ENCODE results near the gene SREBF2. TPM values are rescaled to one million over a fixed set of nuclear protein-coding genes. Genes with fewer than 3 reads are reported as not detected.
A peak's percentile ranks its signal among the peaks of the same experiment; 100 is the strongest.
"Not testable (repeated sequence)": the region's sequence is repeated elsewhere in the genome, so short reads cannot be mapped to it uniquely, and the experiment has no call there.

The SREBF2 gene
- polyA plus RNA-seq, 4 donors = 86.4 to 106 (median 92.7) TPM

DNA sequence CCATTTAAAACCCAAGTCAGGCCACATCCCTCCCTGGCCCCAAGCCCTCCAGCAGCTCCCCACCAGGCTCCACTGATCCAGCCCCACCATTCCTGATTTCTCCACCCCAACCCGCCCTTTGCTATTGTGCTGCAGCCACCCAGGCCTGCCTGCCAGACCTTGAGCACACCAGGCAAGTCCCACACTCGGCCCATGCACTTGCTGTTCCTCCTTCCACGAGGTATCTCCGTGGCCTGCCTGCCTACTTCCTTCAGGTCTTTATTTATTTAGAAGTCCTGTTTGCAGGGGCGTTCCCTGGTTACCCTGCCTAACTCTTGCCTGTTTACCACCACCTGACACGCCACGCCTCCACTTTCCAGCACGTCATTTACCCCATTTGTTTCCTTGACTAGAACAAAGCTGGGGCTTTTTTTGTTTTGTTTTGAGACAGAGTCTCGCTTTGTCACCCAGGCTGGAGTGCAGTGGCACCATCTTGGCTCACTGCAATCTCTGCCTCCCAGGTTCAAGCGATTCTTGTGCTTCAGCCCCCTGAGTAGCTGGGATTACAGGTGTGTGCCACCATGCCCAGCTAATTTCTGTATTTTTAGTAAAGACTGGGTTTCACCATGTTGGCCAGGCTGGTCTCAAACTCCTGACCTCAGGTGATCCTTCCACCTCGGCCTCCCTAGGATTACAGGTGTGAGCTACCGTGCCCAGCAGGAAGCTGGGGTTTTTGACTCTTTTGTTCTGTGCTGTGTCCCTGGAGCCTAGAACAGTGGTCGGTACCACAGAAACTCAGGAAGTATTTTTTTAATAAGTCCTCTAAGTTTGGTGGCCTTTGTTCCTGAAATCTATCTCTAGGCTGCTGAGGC lies 107.3 kb downstream of the SREBF2 start:
- no peak for DNase-seq (ENCODE audit: low read depth in 4 of 4, low spot score in 2 of 4)

DNA sequence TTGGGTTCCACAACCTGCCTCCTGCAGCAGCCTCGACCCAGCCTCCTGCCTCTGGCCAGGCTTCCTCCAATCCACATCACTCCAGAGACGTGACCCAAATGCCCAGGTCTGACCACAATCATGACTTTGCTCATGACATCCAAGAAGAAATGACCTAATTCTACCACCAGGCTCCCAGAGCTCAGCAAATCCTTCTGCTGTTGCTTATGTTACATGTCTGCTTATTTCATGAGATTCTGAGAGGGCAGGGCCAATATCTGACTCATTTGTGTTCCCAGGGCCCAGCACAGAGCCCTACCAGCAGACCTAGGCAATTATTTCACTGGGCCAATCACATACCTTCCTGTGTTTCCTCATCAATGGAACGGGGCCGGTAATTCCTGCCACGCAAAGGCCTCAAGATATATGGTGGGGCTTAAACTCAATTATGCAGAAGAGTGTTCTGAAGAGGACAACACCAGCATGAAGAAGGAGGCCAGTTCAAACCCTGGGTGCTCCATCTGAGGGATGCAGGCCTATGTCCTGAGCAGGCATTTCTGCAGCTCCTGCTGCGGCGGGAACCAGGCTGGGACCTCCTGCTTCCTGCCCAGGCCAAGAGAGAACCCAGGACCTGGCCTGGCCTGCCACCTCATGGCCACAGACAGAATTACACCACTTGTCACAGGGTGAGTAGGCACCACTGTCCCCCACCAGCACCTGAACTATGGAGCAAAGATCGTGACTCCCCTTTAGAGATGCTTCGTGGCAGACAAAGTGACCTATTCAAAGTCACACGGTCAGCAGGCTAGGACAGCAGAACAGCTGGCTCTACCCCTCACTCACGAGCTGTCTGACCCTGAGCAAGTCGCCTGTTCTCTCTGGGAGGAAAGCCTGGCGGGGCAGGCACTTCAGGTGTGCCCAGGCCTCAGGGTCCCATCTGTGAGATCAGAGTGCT lies 108.2 kb downstream of the SREBF2 start:
- DNase-seq (ENCODE audit: low read depth in 4 of 4, low spot score in 2 of 4) = peak in 2 of 4 donors; percentile 45 to 64

DNA sequence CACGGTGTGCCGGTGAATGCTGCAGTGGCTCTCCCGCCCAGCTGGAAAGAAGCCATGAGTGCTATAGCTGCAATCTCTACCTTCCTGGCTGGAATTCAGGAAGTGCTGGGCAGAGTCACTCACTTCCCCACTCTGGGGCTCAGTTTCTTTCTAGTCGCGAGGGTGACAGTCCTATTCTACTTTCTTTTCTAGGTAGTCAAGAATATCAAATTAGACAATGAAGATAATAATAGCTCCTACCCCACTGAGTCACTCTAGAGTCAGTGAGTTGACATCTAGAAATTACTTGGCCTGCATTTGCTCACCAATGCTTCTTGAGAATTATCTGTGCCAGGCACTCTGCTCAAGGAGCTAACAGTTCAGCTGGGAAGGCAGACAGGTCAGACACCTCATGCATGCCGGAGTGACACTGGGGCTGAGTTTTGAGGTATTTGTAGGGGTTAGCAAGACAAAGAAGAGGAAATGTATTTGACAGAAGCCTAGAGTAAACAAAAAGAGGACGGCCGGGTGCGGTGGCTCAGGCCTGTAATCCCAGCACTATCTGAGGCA lies 110.8 kb downstream of the SREBF2 start:
- DNase-seq (ENCODE audit: low read depth in 4 of 4, low spot score in 2 of 4) = no peak

DNA sequence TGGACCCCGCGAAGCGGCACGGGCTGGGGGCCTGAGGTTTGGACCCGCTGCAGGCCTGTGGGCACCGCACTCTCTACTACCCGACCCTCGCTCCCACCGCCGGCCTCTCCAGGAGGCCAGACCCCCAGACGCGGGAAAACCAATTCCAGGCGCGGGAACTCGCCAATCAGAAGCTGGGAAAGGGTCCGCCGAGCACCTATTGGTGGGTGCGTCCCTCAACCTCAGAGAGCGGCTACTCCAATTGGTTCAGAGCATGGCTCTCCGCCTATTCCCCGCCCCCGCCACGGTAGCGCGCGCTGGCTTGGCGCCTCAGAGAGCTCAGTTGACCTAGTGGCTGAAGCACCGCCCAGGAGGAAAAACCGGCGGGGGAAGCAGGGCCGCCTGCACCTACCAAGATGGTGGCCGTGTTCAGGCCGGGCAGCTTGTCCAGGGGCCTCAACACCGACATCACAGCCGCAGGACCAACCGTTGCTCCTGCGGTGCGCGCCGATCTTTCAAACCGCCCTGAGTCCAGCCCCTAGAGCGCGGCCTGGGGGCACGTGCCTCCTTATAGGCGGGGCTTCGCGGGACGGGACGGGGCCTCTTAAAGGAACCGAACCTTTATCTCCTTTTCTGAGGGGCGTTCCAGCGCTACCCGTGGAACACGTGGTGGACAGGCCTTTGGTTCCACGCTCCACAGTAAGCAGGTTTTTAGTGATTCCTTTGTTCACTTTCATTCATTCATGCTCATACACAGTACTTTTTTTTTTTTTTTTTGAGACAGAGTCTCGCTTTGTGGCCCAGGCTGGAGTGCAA lies 113.9 kb downstream of the SREBF2 start, which contains the start of gene CENPM:
TSS of gene CENPM (minus strand) at position 524 of the 795 bp plus-strand sequence. CDS start at position 448, 76 bp downstream.
- peak; percentile 83 to 93 (median 90) for DNase-seq (ENCODE audit: low read depth in 4 of 4, low spot score in 2 of 4)

DNA sequence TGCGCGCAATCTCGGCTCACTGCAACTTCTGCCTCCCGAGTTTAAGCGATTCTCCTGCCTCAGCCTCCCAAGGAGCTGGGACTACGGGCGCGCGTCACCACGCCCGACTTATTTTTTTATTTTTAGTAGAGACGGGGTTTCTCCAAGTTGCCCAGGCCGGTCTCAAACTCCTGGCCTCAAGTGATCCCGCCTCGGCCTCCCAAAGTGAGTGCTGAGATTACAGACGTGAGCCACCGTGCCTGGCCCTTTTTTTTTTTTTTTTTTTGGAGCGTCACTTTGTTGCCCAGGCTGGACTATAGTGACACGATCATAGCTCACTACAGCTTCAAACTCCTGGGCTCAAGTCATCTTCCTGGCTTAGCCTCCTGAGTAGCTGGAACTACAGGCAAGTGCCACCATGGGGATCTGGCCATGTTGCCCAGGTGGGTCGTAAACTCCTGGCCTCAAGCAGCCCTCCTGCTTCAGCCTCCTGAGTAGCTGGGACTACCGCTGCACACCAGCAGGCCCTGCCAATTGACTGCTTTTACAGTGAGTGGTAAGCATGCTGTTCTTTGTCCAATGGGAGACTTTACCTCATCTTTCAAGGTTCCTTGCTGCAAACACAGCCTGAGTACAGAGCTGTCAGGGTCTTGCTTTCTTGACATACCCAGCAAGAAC lies 114.6 kb downstream of the SREBF2 start:
- no peak for DNase-seq (ENCODE audit: low read depth in 4 of 4, low spot score in 2 of 4)

DNA sequence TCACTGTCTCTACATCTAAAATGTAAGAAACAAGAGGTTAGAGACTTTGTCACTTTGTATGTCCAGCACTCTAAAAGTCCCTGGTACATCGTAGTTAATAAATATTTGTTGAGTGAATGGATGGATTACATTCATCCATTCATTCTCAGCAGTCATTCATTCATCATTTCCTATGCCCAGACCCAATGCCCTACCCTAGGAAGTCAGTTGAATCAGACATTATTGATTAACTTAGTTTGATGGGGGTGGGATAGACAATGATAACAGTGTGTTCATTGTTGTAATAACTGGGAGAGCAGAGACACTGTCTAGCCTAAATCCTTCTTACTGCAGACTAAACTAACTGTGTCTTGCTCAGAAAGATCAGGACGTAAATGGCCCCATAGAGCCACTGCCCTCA lies 115.2 kb downstream of the SREBF2 start:
- no peak for DNase-seq (ENCODE audit: low read depth in 4 of 4, low spot score in 2 of 4)

DNA sequence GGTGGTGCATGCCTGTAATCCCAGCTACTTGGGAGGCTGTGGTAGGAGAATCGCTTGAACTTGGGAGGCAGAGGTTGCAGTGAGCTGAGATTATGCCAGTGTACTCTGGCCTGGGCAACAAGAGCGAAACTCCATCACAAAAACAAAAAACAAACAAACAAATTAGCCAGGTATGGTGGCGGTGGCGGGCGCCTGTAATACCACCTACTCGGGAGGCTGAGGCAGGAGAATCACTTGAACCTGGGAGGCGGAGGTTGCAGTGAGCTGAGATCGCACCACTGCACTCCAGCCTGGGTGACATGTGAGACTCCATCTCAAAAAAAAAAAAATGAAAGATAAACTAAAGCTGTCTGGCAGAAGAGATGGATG lies 116.0 kb downstream of the SREBF2 start:
- not testable (repeated sequence) for DNase-seq (ENCODE audit: low read depth in 4 of 4, low spot score in 2 of 4)

DNA sequence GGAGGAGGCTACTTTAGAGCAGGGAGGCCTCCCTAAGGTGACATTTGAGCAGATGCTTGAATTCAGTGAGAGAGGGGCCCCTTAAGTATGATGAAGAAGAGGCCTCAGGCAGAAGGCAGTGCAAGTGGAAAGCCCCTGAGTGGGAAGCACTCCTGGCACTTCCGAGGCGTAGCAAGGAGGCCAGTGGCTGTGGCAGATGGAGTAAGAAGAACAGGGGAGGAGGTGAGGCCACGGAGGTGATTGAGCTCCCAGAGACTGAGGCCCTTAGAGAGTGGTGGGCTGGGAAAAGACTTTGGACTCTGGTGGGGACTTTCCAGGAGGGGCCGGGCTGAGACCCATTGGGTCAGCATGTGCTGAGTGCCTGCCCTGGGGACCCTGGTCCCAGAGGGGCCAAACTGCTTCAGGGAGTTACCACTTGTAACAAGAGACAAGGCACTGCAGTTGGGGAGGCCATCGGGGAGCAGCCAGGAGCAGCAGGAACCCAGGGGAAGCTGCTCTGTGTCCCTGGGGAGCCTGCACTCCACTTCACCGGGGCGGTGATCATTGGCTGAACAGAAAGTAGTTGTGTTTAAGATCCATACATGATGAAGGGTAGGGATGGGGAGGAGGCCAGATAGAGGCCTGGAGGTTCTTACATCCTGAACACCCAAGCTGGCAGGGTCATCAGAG lies 116.5 kb downstream of the SREBF2 start:
- no peak for DNase-seq (ENCODE audit: low read depth in 4 of 4, low spot score in 2 of 4)

DNA sequence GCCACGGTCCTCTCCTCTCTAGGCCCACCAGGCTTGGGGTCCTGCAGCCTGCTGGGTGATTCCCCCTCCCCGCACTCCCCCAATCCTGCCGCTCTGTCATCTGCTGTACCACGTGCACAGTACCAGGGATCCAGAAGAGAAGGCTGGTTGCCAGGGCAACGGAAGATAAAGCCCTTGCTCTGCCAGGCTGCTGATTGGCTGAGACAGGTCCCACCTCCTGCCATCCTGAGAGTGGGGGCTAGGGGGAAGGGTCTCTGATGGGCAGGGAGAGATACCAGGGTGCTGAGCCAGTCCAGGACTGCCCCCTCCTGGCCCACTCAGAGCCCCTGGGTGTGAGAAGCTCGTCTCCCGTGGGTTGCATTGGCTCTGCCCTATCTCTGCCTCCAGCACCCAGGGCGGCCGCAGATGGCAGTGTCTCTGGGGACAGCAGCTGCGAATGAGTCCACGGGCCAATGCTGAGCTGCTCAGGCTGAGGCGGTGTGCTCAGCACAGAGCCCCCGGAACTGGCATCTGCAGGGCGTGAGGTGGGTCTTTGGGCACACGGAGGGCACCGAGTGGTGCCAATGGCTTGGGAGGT lies 119.1 kb downstream of the SREBF2 start, which contains the start of gene SMIM45:
TSS of gene SMIM45 (plus strand) at position 253 of the 577 bp plus-strand sequence.
- no peak for DNase-seq (ENCODE audit: low read depth in 4 of 4, low spot score in 2 of 4)

DNA sequence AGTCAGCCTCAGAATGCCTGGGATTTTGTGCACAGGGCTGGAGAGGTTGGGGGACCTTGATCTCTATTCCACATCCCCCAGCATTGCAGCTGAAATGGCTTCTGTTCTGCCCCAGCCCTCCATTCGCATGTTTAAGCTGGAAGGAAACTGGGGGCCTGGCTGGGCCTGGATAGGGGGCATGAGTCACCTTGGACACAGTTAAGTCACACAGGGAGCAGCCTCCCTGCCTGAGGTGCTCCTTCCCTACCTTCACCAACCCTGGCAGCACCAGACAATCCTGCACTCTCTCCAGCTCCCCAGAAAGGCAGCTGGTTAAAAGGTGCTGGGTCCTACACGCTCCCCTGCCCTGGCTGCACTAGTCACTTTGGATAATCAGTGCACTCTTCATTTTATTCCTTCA lies 119.8 kb downstream of the SREBF2 start:
- no peak for DNase-seq (ENCODE audit: low read depth in 4 of 4, low spot score in 2 of 4)

Other genes with a start within 250 kb of the SREBF2 start
- gene PMM1, start 243.3 kb upstream of the SREBF2 start, polyA plus RNA-seq (ENCODE audit: insufficient read length in 4 of 4) = 10 to 100 TPM; 52.2 to 61.5 (median 53.3) TPM
- gene DESI1, start 212.1 kb upstream of the SREBF2 start, polyA plus RNA-seq (ENCODE audit: insufficient read length in 4 of 4) = 10 to 100 TPM; 24.0 to 34.3 (median 28.7) TPM
- gene XRCC6, start 211.8 kb upstream of the SREBF2 start, polyA plus RNA-seq (ENCODE audit: insufficient read length in 4 of 4) = 100 to 1,000 TPM; 314 to 396 (median 372) TPM
- gene SNU13, start 144.2 kb upstream of the SREBF2 start, polyA plus RNA-seq (ENCODE audit: insufficient read length in 4 of 4) = 100 to 1,000 TPM; 131 to 185 (median 151) TPM
- gene MEI1, start 133.6 kb upstream of the SREBF2 start, polyA plus RNA-seq (ENCODE audit: insufficient read length in 4 of 4) = 1 to 10 TPM; 2.9 to 3.4 (median 3.3) TPM
- gene CCDC134, start 32.4 kb upstream of the SREBF2 start, polyA plus RNA-seq (ENCODE audit: insufficient read length in 4 of 4) = 10 to 100 TPM in 2 of 4 donors, 1 to 10 TPM in 2; 7.8 to 10.8 (median 9.8) TPM
- 1 to 10 TPM in 2 of 4 donors, under 1 TPM in 2; 0.28 to 1.9 (median 0.93) TPM for gene SHISA8, start 82.0 kb downstream of the SREBF2 start, polyA plus RNA-seq (ENCODE audit: insufficient read length in 4 of 4)
- 1 to 10 TPM in 3 of 4 donors, under 1 TPM in 1; 0.82 to 3.9 (median 2.6) TPM for gene TNFRSF13C, start 93.7 kb downstream of the SREBF2 start, polyA plus RNA-seq (ENCODE audit: insufficient read length in 4 of 4)
- 10 to 100 TPM; 11.0 to 21.0 (median 16.9) TPM for gene CENPM, start 114.0 kb downstream of the SREBF2 start, polyA plus RNA-seq (ENCODE audit: insufficient read length in 4 of 4)
- 1 to 10 TPM; 6.1 to 7.8 (median 7.1) TPM for gene SEPTIN3, start 136.3 kb downstream of the SREBF2 start, polyA plus RNA-seq (ENCODE audit: insufficient read length in 4 of 4)
- 1 to 10 TPM; 3.2 to 8.0 (median 5.3) TPM for gene WBP2NL, start 165.7 kb downstream of the SREBF2 start, polyA plus RNA-seq (ENCODE audit: insufficient read length in 4 of 4)
- gene NAGA, start 237.7 kb downstream of the SREBF2 start, polyA plus RNA-seq (ENCODE audit: insufficient read length in 4 of 4) = 10 to 100 TPM; 24.9 to 32.5 (median 27.8) TPM
- gene PHETA2, start 241.1 kb downstream of the SREBF2 start, polyA plus RNA-seq (ENCODE audit: insufficient read length in 4 of 4) = 10 to 100 TPM in 3 of 4 donors, 1 to 10 TPM in 1; 9.4 to 14.7 (median 11.4) TPM
- 100 to 1,000 TPM in 3 of 4 donors, 10 to 100 TPM in 1; 85.4 to 115 (median 110) TPM for gene SMDT1, start 246.6 kb downstream of the SREBF2 start, polyA plus RNA-seq (ENCODE audit: insufficient read length in 4 of 4)

All from left renal cortex interstitium (tissue), 4 donors.